Activated naive CD4-positive, alpha-beta T cell (primary cell): ENCODE results near the gene CST3.
"Not testable (repeated sequence)": the region's sequence is repeated elsewhere in the genome, so short reads cannot be mapped to it uniquely, and the experiment has no call there.

Source experiments
- DNase-seq, 4 experiments: peaks; one replicate each; lab custom pipeline; 2025; lab: John Stamatoyannopoulos, UW

CST3 gene, protein sequence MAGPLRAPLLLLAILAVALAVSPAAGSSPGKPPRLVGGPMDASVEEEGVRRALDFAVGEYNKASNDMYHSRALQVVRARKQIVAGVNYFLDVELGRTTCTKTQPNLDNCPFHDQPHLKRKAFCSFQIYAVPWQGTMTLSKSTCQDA

DNA sequence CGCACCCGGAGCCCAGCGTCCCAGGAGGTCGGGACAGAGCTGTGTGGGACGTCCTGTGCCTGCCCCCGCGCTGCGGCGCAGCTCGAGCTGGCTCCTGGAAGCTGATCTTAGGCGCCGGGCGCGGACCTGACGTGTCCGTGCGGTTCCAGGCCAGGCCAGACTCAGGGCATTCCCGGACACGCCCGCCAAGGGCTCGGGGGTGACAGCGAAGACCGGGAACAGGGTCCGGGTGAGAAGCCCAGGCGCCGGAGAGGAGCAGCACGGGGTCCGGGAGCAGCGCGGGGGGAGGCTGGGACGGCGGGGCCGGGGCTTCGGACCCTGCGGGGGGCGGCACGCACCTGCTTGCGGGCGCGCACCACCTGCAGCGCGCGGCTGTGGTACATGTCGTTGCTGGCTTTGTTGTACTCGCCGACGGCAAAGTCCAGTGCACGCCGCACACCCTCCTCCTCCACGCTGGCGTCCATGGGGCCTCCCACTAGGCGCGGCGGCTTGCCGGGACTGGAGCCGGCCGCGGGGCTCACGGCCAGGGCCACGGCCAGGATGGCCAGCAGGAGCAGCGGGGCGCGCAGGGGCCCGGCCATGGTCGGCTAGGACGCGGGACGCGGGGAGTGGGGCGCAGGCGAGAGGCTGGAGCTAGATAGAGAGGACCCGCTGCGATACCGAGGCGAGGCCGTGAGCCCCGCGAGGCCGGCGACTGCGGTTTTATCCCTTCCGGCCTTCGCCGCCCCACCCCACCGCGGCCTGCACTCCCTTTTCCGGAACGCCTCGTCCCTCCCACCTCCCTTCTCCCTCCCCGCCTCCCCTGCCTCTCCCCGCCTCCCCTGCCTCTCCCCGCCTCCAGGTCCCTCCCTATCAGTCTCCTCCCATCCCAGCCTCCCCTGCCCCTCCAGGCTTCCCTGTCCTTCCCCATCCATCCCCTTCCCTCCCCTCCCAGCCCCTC lies at the start of gene CST3:
TSS of gene CST3 (minus strand) at position 674 of the 940 bp plus-strand sequence. CDS start at position 581, 93 bp downstream.
- DNase-seq: no peak

- no peak for DNase-seq
Measured at GRCh38 chr20:23686046-23686750, 48.4 kb upstream of the CST3 start.

DNA sequence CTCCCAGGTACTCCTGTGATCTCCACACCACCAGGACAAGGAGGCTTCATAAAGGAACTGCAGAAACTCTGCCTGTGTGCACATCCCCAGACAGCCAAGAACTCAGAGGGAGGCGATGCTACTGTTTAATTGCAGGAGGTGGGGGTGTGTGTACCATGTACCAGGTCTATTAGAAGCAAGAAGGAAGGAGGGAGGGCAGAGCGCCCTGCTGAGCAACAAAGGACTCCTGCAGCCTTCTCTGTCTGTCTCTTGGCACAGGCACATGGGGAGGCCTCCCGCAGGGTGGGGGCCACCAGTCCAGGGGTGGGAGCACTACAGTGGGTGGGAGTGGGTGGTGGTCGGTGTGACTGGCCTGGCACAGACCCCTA lies 47.8 kb upstream of the CST3 start:
- DNase-seq: not testable (repeated sequence)

DNA sequence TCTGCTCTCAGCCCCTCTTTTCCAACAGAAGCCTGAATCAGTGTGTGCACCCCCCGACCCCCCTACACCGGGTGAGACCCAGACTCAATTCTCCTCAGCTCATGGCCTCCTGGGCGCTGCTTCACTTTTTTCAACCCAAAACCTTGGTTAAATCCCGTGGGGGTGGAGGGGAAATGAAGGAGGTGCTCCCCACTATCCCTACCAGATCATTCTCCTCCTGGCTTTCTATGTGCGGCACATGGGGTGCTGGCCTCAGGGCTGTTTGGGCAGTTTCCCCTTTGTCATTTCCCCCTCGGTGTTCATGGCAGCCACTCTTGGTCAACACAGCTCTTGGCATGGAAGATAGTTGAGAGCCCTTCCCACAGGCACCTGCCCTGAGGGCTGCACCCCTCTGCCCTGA lies 46.5 kb upstream of the CST3 start:
- DNase-seq: no peak

DNA sequence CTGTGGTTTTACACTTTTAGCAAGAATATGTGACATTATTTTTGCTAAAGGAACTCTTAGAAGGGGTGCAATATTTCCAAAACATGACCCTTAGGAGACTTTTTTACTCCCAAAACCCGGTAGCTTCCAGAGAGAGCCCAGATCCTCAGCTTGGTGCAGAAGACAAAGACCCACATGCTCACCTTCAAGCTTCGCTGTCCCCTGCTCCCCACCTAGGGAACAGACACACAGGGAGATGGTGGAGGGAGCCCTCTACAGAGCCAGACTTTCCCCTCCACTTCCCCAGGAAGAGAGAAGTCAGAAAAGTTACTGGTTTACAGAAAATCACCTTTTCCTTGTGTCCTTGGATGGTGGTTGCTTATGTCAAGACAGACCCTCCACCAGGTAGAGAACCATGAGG lies 46.1 kb upstream of the CST3 start:
- DNase-seq: no peak

DNA sequence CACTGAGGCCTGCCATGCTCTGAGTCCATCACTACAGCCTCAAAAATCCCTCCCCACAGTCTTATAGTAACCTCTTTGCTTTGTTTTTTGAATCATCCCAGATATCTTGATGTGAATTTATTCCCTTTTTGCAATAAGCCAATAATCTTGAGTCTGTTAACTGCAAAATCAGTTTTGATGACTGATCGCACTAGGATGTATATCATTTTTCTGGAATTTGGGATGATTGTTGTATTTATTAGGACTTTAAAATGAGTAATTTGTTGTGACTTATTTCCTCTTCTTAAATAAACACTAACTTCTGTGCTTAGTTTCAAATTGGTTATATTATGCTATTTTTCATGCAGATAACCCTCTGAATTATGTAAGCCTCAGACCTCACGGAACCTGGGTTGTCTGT lies 45.5 kb upstream of the CST3 start:
- DNase-seq: no peak

DNA sequence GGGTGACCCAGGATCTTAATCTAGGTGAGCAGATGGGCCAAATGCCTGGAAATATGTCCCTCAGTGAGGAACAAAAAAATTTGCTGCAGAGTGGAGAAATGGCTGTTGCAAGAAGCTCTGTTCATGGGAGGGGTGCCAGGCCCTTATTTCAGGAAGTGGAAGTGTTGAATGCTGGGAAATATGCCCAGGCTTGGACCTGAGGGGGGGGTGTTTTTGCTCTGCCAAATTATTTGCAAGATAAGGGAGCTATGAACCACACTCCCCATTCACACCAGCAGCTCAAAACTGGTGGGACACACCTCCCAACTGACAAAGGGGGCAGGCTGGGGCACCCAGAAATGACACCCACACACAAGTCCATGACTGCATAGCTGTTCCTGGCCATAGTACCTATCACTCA lies 42.4 kb upstream of the CST3 start:
- no peak for DNase-seq

DNA sequence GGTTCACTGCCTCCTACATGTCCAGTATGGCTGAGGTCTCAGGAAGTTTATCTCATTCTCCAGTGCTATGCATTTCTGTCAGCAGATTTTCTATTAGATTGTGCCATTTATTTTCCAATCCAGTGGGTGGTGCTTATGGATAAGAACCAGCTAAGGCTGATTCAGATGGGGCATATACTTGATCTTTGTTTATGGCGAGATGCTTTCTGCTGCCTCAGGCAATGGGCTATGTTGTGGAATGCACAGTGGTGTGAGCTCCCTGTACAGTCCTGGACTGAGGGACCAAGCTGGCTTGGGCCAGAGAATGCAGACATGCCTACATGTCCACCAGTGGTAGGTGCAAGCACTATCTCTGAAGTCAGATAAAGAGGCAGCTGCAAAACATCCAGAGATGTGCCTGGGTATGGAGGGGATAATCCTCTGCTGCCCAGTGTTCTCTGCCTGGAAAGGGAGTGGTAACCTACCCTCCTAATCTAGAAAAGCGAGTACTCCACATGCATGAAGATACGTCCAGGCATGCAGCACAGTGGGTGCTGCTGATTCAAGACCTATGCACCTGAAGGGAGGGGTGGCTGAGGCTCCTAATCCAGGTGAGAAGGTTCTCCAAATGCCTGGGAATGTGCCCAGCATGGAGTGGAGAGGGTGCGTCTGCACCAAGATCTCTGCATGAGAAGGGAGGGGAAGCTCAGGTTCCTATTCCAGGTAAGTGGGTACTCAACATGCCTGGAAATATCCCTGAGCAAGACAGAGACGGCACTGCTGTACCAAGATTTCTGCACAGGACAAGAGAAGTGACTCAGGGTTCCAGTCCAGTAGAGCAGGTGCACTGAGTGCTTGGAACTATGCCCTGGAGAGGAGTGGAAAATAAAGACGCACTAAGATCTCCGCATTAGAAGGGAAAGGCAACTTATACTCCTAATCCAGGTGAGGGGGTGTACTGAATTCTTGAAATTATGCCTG lies 41.7 kb upstream of the CST3 start:
- DNase-seq: no peak

DNA sequence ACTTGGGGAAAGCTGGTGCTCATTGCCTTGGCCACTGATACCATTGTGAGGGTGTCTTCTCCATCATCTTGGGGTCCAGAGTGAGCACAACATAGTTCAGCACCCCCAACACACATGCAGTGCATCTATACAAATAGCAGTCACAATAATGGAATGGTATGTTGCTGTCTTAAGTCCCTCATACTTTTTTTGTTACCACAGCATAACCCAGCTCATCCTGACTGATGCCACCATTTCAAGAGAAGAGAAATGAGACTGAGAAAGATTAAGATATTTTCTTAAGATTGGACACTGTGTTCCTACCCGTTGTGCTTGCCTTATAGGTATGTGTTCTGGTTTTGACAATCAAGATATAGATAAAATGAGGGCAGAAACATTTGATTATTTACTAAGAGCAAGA lies 35.5 kb upstream of the CST3 start:
- no peak for DNase-seq

DNA sequence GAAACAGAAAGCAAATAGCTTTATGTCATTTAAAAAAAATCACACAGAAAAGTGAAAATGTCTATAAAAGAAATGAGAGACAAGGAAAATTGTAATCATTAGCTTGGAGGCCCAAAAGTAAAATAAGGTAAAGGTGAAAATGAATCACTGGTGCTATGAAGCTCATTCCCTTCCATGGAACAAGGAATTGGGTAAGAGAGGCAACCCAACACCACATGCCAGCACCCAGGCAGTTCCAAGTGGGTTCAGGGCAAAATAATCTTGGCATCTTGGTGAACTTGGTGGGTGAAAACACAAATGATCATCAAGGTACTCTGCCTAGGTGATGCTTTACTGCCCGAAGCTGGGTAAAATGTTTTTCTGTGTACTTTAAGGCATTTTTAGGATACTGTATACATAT lies 34.4 kb upstream of the CST3 start:
- no peak for DNase-seq

DNA sequence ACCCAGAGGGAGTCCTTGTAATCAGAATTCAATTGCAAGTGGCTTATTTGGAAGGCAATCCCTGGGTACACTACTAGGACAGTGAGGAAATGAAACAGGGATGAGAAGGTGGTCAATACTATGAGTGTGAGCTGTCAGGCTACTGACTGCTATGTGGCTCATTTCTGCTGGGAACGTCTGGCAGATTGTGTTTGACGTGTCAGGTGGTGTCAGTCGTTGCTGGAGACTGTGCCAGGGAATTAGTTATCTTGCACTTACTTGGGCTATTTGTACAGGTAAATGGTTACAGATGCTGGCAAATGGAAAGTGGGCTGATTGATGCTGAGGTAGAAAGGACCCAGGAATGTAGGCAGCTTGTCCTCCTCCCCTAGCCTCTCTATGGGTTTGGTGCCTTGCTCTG lies 33.7 kb upstream of the CST3 start:
- no peak for DNase-seq

- no peak for DNase-seq
Measured at GRCh38 chr20:23670361-23670760, 32.6 kb upstream of the CST3 start.

GRCh38 chr20:23669866-23670265 lies 32.1 kb upstream of the CST3 start:
- no peak for DNase-seq

DNA sequence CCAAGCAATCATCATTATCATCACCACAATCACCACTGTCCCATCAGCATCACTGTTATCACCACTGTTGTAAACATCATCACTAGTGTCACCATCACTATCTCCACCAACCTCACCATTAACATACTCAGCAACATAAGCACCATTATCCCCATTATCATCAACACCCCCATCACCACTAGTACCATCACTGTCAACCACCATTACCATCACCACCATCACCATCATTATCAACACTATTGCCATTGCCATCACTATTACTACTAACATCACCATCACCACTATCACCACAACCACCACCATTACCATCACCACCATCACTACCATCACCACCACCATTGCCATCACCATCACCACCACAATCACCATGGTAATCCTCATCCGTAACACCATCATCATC lies 31.6 kb upstream of the CST3 start:
- no peak for DNase-seq

DNA sequence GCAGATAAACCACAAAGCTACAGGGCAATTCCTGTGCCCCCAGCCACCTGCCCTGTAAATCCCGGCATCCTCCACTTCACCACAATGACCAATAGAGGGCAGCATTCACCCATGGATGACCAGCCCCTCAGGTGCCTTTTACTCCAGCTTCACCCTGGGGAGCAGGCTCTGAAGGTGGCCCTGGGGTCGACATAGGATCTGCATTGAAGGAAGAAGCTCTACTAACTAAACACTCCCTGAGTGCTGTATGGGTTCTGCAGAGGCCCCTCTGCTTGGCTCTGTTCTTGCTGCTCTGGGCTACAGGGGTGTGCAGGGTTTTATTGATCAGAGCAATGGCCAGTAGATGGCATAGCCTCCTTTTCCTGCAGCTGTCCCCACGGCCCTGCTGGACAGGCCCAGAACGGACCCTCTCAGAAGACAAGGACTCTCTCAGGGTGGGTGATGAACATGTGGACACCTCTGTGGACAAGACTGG lies 30.8 kb upstream of the CST3 start:
- DNase-seq: no peak

DNA sequence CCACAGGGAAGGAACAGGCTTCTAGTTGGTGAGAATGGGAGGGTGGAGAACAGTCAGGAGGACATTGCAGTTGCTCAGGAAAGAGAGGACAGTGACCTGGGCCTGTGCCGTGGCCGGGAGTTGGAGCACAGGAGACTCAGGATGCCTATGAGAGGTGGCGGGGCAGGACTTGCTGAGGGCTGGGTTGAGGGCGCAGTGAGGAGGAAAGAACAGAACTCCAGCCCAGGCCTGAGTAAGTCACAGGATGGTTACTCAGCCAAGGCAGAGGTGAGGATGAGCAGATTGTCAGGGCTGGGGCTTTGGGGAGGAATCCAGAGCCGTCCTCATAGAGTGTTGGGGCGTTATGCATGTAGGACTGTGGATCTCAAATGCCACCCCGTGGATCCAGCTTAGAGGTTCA lies 29.9 kb upstream of the CST3 start:
- no peak for DNase-seq

DNA sequence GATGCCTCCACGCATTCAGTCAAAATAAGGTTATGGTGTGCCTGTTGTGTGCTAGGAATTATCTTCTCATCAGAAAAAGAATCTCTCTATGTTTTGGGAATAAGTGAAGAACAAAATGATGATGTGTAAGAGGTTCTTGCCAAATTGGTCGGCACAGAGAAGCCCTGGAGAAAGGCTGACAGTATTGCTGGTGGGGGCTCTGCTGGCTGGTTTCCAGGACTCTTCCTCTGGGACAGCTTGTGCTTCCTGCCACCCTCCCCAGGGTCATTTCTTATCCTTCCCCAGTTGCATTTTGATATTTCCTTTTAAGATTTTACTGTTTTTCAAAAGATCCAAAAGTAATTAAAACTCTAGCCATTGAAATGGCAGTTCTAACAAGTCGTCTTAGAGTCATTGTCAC lies 28.9 kb upstream of the CST3 start:
- DNase-seq: no peak

DNA sequence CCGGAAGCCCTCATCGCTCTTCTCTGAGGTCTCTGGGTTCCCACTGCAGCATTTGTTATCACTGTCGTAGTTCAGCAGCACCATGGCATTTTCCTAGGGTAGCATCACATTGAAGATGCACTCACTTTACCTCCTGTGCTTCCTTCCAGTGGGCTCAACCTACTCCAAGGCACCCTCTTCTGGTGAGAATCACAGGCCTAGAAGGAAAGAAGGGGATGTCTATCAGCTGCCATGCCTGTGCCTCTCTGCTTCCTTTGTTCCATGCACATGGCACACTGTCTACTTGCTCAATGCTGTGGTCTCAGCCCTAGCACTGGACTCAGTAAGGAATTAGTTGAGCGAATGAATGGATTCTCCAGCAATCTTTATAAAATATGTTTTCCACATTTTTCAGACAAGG lies 28.4 kb upstream of the CST3 start:
- DNase-seq: no peak

DNA sequence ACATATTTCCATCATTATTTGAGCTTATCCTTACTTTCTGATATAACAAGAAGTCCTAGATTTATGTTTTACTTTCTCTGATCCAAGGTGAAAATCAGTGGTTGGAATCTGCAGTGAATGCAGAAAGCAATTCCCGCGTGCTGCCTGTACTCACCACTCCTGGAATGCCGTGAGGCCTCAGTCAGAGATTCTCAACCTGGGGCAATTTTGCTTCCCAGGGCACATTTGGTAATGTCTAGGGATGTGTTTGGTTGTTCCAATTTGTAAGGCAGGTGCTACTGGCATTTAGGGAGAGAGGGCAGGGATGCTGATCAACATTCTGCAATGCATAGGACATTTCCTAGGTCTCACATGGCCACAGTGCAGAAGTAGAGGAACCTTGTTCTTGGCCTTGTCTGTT lies 27.2 kb upstream of the CST3 start:
- no peak for DNase-seq

- DNase-seq: not testable (repeated sequence)
Measured at GRCh38 chr20:23664046-23664445, 26.3 kb upstream of the CST3 start.

DNA sequence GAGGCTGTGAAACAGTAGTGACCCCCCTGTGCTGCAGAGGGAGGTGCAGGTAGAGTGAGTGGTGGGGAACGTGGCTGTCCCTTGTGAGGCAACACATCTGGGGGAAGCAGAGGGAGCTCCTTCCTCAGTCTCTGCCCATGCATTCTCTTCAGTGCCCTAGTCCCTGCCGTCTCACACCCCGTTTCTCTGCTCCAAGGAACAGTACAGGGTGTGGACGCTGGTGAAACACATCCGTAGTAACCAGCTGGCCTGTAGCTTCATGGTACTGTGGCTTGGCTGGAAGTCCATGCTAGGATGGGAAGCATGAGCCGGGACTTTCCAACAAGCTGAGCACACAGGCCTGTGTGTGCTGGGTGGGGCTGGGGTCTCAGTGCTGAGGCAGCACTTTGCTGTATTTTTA lies 25.4 kb upstream of the CST3 start:
- no peak for DNase-seq
